Transverse colon (tissue), 4 donors: ENCODE data around the gene STYXL2.
A peak's percentile ranks its signal among the peaks of the same experiment; 100 is the strongest.

Source experiments
- EP300 ChIP-seq: sonication (generic); formaldehyde crosslinking; IDR thresholded peaks from one replicate; pipeline ENCODE4 v1.6.1; 2017; ENCODE audit warnings: antibody characterized with exemption, low read depth
- POLR2A ChIP-seq: fragments of 450-650 bp; IDR thresholded peaks from one replicate; pipeline ENCODE4 v1.6.1; 2016; ENCODE audit warnings: antibody characterized with exemption, mild to moderate bottlenecking, moderate library complexity
- POLR2AphosphoS5 ChIP-seq, 3 donors: sonication (generic); formaldehyde crosslinking; IDR thresholded peaks; one replicate each; pipeline ENCODE4 v1.6.1; 2016; ENCODE audit warnings: antibody characterized with exemption in 3 of 3
- TF ChIP-seq, protein P1 (sequence below), 5 experiments: fragments of 200-600 bp in 3 of 5; fragments of 450-650 bp in 2 of 5; sonication (generic) in 3 of 5; IDR thresholded peaks; 1 replicate in 2 of 5; 2 replicates in 3 of 5; pipeline ENCODE4 v1.5.1; 2016 to 2017; ENCODE audit warnings: antibody characterized with exemption in 5 of 5, inconsistent platforms in 3 of 5, mild to moderate bottlenecking in 2 of 5, moderate library complexity in 1 of 5

DNA sequence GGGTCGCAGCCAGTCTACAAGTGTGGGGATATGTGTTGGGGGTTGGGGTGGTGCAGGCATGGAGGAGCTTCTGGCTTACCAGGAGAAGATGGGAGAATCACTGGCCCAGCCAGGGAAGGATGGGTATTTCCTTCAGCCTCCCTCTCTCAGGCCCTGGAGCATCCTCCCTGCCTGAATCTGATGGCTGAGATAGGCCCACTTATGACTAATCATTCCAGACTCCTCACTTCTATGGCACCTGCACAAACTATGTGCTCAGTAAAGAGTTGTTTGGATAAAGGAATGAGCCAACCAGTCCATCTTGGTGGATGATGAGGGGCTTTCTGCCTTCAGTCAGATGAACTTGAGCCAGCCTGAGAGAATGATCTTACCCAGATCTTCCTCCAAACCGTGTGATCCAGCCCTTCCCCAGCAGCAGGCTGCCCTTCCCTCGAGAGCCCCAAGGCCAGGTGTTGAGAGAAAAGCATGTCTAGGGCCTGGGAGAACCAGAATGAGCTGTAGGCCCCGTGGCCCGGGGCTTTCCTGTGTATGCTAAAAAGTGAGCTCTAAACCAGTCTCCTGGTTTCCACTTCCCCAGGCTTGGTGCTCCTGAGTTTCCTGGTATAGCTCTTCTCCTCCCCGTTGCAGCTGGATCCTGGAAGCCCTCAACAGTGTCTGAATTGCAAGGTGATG is 5.0 kb upstream of the STYXL2 start:
- no peak for TF ChIP-seq POLR2A
- TF ChIP-seq, protein P1, sequence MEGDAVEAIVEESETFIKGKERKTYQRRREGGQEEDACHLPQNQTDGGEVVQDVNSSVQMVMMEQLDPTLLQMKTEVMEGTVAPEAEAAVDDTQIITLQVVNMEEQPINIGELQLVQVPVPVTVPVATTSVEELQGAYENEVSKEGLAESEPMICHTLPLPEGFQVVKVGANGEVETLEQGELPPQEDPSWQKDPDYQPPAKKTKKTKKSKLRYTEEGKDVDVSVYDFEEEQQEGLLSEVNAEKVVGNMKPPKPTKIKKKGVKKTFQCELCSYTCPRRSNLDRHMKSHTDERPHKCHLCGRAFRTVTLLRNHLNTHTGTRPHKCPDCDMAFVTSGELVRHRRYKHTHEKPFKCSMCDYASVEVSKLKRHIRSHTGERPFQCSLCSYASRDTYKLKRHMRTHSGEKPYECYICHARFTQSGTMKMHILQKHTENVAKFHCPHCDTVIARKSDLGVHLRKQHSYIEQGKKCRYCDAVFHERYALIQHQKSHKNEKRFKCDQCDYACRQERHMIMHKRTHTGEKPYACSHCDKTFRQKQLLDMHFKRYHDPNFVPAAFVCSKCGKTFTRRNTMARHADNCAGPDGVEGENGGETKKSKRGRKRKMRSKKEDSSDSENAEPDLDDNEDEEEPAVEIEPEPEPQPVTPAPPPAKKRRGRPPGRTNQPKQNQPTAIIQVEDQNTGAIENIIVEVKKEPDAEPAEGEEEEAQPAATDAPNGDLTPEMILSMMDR (IDR thresholded peaks at IDR 0.05) = no peak
- TF ChIP-seq EP300 = no peak
- TF ChIP-seq POLR2AphosphoS5 (IDR thresholded peaks at IDR 0.05) = peak in 1 of 3 donors; percentile 24
